ENCODE measurements around the gene GRIK1. TPM values are rescaled to one million over a fixed set of nuclear protein-coding genes. Genes with fewer than 3 reads are reported as not detected.

The GRIK1 gene
- total RNA-seq, 2 donors from 2014 or later, result 0.36 TPM; not detected in 1

GRCh38 chr21:29867796-29868195 is 72.0 kb downstream of the GRIK1 start:
- no peaks in the 10 kb centered on the region for H3K9me3 ChIP-seq
- WGBS, result 90% methylated on average over 1 of the region's 1 CpG
- H3K4me3 ChIP-seq, result no peak overlapping the region
- H3K27me3 ChIP-seq (replicated peaks; ENCODE audit: insufficient read depth), result no peaks in the 10 kb centered on the region
- no peaks in the 10 kb centered on the region for H3K36me3 ChIP-seq
- TF ChIP-seq CTCF (IDR thresholded peaks at IDR 0.05) (no peak), POLR2A (IDR thresholded peaks at IDR 0.05) (no peak), POLR2AphosphoS5 (IDR thresholded peaks at IDR 0.05) (no peak)
- H3K27ac ChIP-seq, result no peak overlapping the region
- DNase-seq (ENCODE audit: low spot score), result no peak
- H3K4me1 ChIP-seq (replicated peaks), result no peaks in the 10 kb centered on the region
- intact Hi-C loops (cut with DNase I), result no loop called here

GRCh38 chr21:29860346-29860745 is 79.5 kb downstream of the GRIK1 start:
- no peaks in the 10 kb centered on the region for H3K27me3 ChIP-seq (replicated peaks; ENCODE audit: insufficient read depth)
- H3K36me3 ChIP-seq, result no peaks in the 10 kb centered on the region
- no peaks in the 10 kb centered on the region for H3K9me3 ChIP-seq
- no peaks in the 10 kb centered on the region for H3K4me1 ChIP-seq (replicated peaks)
- H3K4me3 ChIP-seq, result no peak overlapping the region
- TF ChIP-seq CTCF (IDR thresholded peaks at IDR 0.05) (no peak), POLR2A (IDR thresholded peaks at IDR 0.05) (no peak), POLR2AphosphoS5 (IDR thresholded peaks at IDR 0.05) (no peak)
- 95% methylated on average over 2 of the region's 2 CpGs for WGBS
- no peak for DNase-seq (ENCODE audit: low spot score)
- no peak overlapping the region for H3K27ac ChIP-seq
- intact Hi-C loops (cut with DNase I), result no loop called here

- H3K36me3 ChIP-seq, result no peaks in the 10 kb centered on the region
- intact Hi-C loops (cut with DNase I), result no loop called here
- no peak overlapping the region for H3K4me3 ChIP-seq
- DNase-seq (ENCODE audit: low spot score), result no peak
- no peak for TF ChIP-seq CTCF (IDR thresholded peaks at IDR 0.05)
- no peak for TF ChIP-seq POLR2A (IDR thresholded peaks at IDR 0.05)
- no peak for TF ChIP-seq POLR2AphosphoS5 (IDR thresholded peaks at IDR 0.05)
- H3K27me3 ChIP-seq (replicated peaks; ENCODE audit: insufficient read depth), result no peaks in the 10 kb centered on the region
- H3K9me3 ChIP-seq, result no peaks in the 10 kb centered on the region
- 82% methylated on average over 6 of the region's 6 CpGs for WGBS
- H3K4me1 ChIP-seq (replicated peaks), result no peaks in the 10 kb centered on the region
- H3K27ac ChIP-seq, result no peak overlapping the region
Measured at GRCh38 chr21:29857150-29857549, 82.6 kb downstream of the GRIK1 start.

- H3K4me1 ChIP-seq (replicated peaks), result no peaks in the 10 kb centered on the region
- no peaks in the 10 kb centered on the region for H3K36me3 ChIP-seq
- H3K9me3 ChIP-seq, result no peaks in the 10 kb centered on the region
- H3K4me3 ChIP-seq, result no peak overlapping the region
- H3K27me3 ChIP-seq (replicated peaks; ENCODE audit: insufficient read depth), result no peaks in the 10 kb centered on the region
- no peak for TF ChIP-seq CTCF (IDR thresholded peaks at IDR 0.05)
- TF ChIP-seq POLR2AphosphoS5 (IDR thresholded peaks at IDR 0.05), result no peak
- WGBS, result 100% methylated on average over 1 of the region's 1 CpG
- no peak for DNase-seq (ENCODE audit: low spot score)
- intact Hi-C loops (cut with DNase I), result no loop called here
- no peak overlapping the region for H3K27ac ChIP-seq
Measured at GRCh38 chr21:29854795-29855194, 85.0 kb downstream of the GRIK1 start.

- Histone ChIP-seq H3K9me3 (no peaks in the 10 kb centered on the region), H3K27me3 (replicated peaks; ENCODE audit: insufficient read depth) (no peaks in the 10 kb centered on the region), H3K4me3 (no peak overlapping the region), H3K36me3 (no peaks in the 10 kb centered on the region), H3K27ac (no peak overlapping the region), H3K4me1 (replicated peaks) (no peaks in the 10 kb centered on the region)
- intact Hi-C loops (cut with DNase I), result no loop called here
- no peak for TF ChIP-seq POLR2A (IDR thresholded peaks at IDR 0.05)
- WGBS, result 74% methylated on average over 3 of the region's 3 CpGs
- DNase-seq (ENCODE audit: low spot score), result no peak
Measured at GRCh38 chr21:29851611-29852010, 88.2 kb downstream of the GRIK1 start.

All from prostate gland (tissue), 2 donors.